ENCODE data around the gene AP1G2.

AP1G2 gene

GRCh38 chr14:23538050-23538718 is 29.4 kb downstream of the AP1G2 start:
- TF ChIP-seq, protein P1, sequence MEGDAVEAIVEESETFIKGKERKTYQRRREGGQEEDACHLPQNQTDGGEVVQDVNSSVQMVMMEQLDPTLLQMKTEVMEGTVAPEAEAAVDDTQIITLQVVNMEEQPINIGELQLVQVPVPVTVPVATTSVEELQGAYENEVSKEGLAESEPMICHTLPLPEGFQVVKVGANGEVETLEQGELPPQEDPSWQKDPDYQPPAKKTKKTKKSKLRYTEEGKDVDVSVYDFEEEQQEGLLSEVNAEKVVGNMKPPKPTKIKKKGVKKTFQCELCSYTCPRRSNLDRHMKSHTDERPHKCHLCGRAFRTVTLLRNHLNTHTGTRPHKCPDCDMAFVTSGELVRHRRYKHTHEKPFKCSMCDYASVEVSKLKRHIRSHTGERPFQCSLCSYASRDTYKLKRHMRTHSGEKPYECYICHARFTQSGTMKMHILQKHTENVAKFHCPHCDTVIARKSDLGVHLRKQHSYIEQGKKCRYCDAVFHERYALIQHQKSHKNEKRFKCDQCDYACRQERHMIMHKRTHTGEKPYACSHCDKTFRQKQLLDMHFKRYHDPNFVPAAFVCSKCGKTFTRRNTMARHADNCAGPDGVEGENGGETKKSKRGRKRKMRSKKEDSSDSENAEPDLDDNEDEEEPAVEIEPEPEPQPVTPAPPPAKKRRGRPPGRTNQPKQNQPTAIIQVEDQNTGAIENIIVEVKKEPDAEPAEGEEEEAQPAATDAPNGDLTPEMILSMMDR (IDR thresholded peaks at IDR 0.05), result no peak

GRCh38 chr14:23537351-23538049 is 30.1 kb downstream of the AP1G2 start:
- TF ChIP-seq, protein P1 (IDR thresholded peaks at IDR 0.05), result no peak

GRCh38 chr14:23536494-23536893 is 31.1 kb downstream of the AP1G2 start:
- TF ChIP-seq, protein P1 (IDR thresholded peaks at IDR 0.05), result no peak

- TF ChIP-seq, protein P1 (IDR thresholded peaks at IDR 0.05), result no peak
These were observed 31.6 kb downstream of the AP1G2 start for GRCh38 chr14:23535943-23536342.

DNA sequence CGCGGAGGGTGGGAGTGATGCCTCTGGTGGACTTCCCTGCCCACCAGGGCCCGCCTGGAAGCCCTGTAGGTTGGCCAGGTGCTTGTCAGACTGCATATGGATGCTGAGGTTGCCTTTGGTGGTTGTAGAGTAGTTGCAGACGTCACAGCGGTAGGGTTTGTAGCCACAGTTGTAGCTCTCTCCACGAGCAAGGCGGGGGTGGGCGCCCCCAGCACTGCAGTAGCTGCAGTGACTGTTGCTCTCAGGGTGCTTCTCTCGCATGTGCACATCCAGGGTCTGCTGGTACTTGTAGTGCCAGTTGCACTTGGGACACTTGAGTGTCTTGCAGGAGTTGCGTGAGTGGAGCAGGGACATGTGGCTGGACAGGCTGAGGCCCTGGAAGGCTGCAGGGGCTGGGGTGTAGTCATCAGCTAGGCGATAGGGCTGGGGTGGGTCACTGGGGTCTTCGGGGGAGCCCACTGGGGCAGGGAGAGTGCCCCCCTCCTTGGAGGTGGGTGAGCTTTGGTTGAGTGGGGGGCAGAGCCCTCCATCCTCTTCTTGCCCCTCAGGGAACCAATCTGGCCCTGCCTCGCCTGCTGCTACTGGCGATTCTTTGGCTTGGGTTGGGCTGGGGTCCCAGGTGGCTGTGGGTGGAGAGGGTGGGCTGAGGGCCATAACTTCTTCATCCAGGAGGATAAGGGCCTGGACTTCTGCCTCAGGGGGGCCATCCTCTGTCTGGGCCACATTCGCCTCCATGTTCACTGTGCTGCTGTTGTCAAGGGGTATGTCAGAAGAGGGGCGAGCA is 33.7 kb downstream of the AP1G2 start:
- TF ChIP-seq, protein P1 (IDR thresholded peaks at IDR 0.05), result no peak

- TF ChIP-seq, protein P1 (IDR thresholded peaks at IDR 0.05), result no peak
These were observed 34.9 kb downstream of the AP1G2 start for GRCh38 chr14:23532658-23533057.

DNA sequence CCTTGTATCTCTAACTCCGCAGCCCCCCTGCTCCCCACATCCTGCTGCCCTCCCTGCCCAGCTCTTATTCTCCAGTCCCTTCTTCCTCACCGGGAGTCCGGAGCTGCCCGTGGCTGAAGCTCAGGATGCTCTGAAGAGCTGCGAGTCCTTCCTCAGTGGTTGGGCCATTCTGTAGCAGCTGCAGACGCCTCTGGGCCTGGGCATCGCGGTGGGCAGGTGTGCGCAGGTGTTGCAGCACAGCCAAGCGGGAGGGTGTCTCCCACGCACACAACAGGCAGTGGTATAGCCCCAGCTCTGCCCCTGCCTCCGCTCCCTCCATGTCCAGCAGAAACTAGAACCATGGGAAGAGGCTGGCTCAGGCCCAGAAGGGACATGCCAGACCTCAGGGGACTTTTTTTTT is 36.2 kb downstream of the AP1G2 start:
- TF ChIP-seq, protein P1 (IDR thresholded peaks at IDR 0.05), result no peak
